Hematopoietic multipotent progenitor cell treated with erythropoietin and hydrocortisone succinate and interleukin-3 and kit ligand, for 8 days (in vitro differentiated cells): Measurements from ENCODE around the gene TFR2.
A peak's percentile ranks its signal among the peaks of the same experiment; 100 is the strongest.

ENCODE experiments used
- DNase-seq: peaks from one replicate; pipeline ENCODE4 v3.0.0-alpha.2; 2015

TFR2 gene

DNA sequence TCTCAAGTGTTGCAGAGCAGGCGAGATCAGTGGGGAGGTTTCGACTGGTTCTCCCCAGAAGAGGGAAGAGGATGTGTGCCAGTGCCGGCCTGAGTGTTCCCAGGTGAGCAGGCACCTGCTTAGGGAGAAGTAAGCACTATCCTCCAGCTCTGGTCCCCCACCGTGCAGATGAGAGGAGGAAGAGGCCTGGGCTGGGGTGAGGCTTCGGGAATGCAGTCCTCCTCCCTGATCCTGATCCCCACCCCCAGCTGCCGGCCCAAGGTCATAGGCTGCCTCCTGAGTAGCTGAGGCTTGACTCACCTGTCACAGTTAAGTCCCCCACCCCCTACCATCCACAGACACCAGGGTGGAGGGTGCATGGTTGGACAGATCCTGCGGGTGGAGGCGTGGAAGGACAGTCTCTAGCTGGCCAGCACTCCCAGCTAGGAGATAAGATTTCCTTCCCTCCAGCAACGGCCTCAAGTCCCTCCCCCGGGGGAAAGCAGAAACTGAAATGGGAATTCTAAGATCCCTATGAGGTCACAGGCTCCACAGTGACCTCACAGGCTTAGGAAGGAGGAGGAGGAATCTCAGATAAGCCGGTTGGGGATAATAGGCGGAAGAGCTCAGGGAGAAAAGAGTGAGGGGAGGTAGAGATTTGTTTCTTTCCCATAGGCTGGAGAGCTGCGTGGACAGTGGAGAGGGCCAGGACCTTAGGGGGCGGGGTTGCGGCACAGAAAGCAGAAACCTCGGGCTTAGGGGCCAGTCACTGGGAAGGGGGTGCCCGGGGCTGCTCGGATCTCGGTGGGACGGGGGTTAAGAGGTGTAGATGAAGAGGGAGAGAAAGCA, 56.5 kb downstream of the TFR2 start:
- DNase-seq, result peak; percentile 26

DNA sequence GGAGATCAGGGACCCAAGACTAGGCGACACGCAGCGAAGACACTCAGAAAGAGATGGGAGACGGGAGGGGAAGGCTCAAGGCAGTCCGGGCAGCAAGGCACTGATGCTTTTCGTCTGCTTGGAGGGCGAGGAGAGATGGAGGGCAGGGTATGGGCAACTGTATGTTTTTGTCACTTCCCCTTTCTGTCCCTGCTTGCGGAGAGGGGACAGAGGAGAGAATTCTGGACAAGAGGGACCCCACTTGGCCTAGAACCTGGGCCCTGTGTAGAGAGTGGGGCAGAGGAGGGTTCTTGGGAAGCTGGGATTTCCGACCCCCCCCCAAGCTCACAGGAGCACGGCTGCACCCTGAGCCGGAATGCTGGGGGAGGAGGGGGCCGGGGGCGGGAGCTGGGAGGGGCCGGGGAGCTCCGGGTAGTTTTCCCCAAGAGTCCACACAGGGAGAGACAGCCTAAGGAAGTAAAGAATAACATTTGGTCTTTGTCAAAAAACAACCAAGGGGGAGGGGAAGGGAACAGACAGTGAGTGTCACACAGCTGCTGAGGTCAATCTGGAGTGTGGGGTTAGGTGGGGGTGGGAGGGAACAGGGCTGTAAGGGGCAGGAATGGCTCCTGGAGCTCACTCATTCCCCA, 57.2 kb downstream of the TFR2 start:
- DNase-seq, result no peak

GRCh38 chr7:100583132-100584053, 58.0 kb downstream of the TFR2 start:
- peak; percentile 71 for DNase-seq

GRCh38 chr7:100582650-100583049, 58.7 kb downstream of the TFR2 start:
- no peak for DNase-seq

DNA sequence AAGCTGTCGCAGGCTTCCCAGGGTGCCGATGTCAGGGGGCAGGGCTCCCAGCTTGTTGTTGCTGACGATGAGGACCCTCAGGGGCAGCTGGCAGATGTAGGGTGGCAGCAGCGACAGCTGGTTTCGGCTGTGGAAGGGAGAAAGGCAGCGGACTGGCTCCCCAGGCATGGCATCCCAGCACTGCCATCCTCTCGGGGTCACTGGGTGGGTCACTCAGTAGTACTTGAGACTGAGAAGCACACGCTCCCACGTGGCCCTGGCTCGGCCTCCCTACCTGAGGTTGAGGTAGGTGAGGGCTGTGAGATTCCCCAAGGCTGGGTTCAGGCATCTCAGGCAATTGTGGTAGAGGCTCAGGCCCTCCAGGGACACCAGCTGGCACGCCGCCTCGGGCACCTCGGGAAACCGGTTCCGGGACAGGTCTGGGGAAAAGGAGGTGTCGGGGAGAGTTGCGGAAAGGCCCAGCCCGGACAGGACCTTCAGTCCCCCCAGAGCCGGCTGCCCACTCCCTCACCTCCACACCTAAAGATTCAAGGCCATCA, 59.2 kb downstream of the TFR2 start:
- no peak for DNase-seq

GRCh38 chr7:100580466-100581283, 60.7 kb downstream of the TFR2 start:
- no peak for DNase-seq

- no peak for DNase-seq
These were observed 62.8 kb downstream of the TFR2 start for GRCh38 chr7:100578246-100579183.

DNA sequence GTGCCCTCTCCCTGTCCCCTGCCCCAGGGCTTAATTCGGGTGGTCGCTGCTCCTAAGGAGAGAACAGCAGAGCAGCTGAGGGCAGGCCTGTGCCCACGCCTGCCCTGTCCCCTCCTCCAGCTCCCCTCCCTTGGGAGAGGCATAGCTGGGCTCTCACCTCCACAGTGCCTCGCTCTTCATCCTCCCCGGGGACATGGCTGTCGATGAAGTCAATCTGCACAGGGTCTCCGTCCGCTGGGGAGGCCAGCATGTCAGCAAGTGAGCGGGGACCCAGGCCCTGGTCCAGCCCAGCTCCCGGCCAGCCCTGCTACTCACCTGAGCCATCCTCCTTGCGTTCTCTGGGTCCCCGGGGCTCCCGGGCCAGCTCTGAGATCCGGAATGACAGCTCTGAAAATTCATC, 63.8 kb downstream of the TFR2 start:
- no peak for DNase-seq

DNA sequence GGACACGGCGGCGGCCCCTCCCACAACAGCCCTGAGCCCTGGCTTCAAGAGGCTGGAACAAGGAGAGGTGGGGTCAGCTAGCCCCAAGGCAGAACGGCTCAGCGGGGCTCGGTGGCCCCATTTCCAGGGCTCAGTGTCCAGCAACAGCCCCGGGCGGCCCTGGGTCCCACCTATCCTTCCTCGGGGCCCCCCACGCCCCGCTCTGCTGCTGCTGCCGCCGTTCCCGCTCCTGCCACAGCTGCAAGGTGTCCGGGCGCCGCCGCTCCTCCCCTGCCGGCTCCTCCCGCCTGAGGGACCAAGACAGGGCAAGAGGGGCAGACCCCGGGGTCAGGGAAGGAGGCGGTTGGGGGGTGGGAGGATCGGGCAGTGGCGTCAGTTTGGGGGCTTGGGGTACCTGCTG, 64.2 kb downstream of the TFR2 start:
- no peak for DNase-seq

DNA sequence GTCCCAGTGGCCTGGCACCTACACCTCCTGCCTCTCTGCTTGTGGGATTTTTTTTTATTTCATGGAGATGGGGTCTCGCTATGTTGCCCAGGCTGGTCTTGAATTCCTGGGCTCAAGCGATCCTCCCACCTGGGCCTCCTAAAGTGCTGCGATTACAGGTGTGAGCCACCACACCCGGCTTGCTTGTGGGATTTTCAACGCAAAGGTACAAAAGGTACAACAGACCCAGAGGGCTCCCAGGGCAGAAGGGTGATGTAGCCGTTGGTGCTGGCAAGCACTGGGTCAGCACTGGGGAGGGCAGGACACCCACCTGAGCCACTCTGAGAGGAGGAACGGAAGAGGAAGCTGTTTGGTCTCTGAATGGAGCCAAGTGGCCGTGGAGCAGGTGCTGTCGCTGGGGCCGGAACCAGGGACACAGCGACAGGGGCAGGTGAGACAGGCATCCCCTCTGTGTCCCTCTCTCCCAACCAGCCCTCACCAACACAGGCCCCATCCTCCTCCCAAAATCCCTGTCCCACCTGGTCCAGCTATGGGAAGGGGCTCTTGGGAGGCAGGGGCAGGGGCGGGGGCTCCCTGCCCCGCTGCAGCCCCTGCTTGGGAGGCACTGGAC, 64.9 kb downstream of the TFR2 start:
- no peak for DNase-seq

DNA sequence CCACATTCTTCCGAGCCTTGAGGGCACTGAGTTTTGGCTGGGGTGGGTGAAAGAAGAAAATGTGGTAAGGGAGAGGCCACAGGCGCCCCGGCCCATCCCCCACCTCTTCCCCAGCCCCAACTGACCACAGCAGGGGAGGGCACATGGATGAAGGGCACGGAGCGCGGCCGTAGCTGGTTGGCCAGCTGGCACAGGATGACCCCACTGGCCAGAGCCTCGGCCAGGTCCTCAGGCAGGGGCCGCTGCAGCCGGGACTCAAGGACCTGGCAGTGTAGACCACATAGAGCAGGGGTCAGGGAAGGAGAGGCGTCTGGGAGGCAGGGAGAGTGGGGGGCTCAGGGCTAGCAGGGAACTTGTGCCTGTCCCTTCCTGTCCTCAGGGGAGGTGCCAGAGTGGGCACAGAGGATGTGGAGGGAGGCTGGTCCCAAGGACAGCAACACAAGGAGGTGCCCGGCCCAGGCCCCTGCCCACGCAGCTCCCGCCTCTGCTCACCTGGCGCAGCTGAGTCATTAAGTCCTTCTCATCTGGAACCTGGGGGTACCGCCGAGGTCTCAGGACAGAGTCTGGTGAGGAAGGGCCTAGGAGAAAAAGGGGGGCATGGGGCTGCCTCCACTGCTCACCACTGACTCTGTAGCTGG, 65.5 kb downstream of the TFR2 start:
- no peak for DNase-seq

DNA sequence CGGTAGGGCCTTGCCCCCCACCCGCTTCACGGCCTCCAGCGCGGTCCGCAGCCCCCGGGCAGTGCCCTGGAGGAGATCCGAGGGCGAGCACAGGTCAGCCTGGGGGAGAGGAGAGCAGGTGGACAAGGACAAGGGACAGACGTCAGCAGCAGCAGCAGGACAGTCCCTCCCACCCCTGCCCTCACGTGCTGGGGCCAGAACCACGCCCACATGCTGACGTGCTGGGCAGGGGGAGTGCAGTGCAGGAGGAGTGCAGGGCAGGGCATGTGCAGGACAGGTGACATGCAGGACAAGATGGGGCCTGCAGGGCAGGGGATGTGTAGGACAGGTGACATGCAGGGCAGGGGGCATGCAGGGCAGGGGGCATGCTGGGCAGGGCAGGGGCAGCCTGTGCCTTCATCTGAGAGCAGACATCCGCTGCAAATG, 66.1 kb downstream of the TFR2 start:
- DNase-seq, result no peak

DNA sequence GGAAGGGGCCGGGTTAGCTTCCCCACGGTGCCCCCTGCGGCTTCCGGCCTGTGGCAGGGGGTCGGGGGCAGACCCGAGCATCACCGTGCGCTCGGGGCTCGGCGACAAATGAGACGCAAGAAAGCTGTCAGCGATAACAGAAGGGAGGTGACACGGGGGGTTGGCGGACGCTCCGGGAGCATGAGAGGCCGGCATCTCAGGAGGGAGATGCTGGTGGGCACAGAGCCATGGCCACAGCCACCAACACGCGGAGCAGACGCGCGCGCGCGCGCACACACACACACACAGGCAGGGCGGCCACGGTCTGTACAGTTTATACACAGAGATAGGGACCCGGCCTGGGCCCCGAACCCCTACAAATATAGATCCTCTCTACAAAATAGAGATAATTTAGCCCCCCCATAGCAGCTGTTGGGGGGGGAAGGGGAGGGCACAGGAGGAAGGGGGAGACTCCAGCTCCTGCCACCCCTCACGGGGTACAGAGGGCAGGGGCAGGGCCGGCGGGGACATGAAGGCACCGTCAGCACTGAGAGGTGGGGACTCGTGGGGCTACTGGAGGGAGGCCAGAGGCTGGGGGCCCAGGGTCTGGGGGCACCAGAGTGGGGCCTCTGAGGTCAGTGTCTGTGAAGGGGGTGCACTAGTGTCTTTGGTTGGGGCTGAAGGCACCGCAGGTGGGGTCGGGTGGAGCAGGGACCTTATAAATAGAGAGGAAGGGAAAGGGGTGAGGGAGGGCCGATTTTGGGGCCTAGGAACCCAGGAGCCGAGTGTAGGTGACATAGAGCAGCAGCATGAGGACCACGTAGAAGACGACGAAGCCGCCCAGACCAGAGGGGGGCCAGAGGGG, 66.8 kb downstream of the TFR2 start:
- no peak for DNase-seq

GRCh38 chr7:100573691-100574361, 67.5 kb downstream of the TFR2 start, which contains the start of gene SAP25:
Gene SAP25, minus strand, starts transcription at chr7:100573900. Its CDS starts 158 bp downstream, at chr7:100573742.
- no peak for DNase-seq

GRCh38 chr7:100572949-100573675, 68.2 kb downstream of the TFR2 start:
- no peak for DNase-seq

GRCh38 chr7:100572281-100572948, 68.9 kb downstream of the TFR2 start:
- no peak for DNase-seq

- no peak for DNase-seq
These were observed 69.6 kb downstream of the TFR2 start for GRCh38 chr7:100571829-100572116.
